SK-N-SH (cell line): ENCODE data around the gene NF2. TPM values are rescaled to one million over a fixed set of nuclear protein-coding genes. Genes with fewer than 3 reads are reported as not detected.
A peak's percentile ranks its signal among the peaks of the same experiment; 100 is the strongest.

Experiments used
- CTCF ChIA-PET: fragments of 300-600, 350-600 bp; formaldehyde crosslinking; extraction: SDS; loops from one replicate; lab custom pipeline; 2021; lab: Yijun Ruan, JAX
- POLR2A ChIA-PET: fragments of 350-600 bp; sonication (Branson Sonifier 250); formaldehyde crosslinking; extraction: SDS; loops from one replicate; lab custom pipeline; 2020; ENCODE audit warnings: antibody characterized with exemption, inconsistent platforms; lab: Yijun Ruan, JAX
- DNase-seq: peaks from one replicate; pipeline ENCODE4 v3.0.0; 2012
- H2AFZ ChIP-seq: fragments of 200-600 bp; sonication (generic); 2 replicates; pipeline ENCODE4 v1.8.1; 2016; ENCODE audit warnings: antibody characterized with exemption, mild to moderate bottlenecking, low read depth
- H3F3A ChIP-seq: fragments of 200-600 bp; sonication (generic); replicated peaks from 2 replicates; pipeline ENCODE3; 2016; ENCODE audit warnings: antibody characterized with exemption, mild to moderate bottlenecking; ENCODE audit not compliant: insufficient read depth
- H3K27ac ChIP-seq, 2 experiments: fragments of 200-500 bp in 1 of 2; fragments of 200-600 bp in 1 of 2; sonication (Bioruptor generic) in 1 of 2; sonication (generic), shearing (Covaris generic) in 1 of 2; 2 replicates each; pipeline versions ENCODE4 v1.5.1 to v1.6.1; 2014 to 2016; ENCODE audit warnings: low read depth in 2 of 2, inconsistent platforms in 1 of 2, low read length in 1 of 2, mild to moderate bottlenecking in 1 of 2, mixed read lengths in 1 of 2
- H3K27me3 ChIP-seq: fragments of 200-600 bp; sonication (generic), shearing (Covaris generic); 2 replicates; pipeline ENCODE4 v1.6.1; 2016; ENCODE audit warnings: mixed run types; ENCODE audit not compliant: insufficient read depth
- H3K36me3 ChIP-seq, 2 experiments: fragments of 200-500 bp in 1 of 2; fragments of 200-600 bp in 1 of 2; sonication (Bioruptor generic) in 1 of 2; sonication (generic) in 1 of 2; replicated peaks in 1 of 2; 2 replicates each; pipeline versions ENCODE3 to v1.5.1; 2014 to 2016; ENCODE audit warnings: low read length in 1 of 2, mild to moderate bottlenecking in 1 of 2; ENCODE audit not compliant: insufficient read depth in 2 of 2, control insufficient read depth in 1 of 2
- H3K4me1 ChIP-seq, 2 experiments: fragments of 200-500 bp in 1 of 2; fragments of 200-600 bp in 1 of 2; sonication (Bioruptor generic) in 1 of 2; sonication (generic), shearing (Covaris generic) in 1 of 2; 2 replicates each; pipeline versions ENCODE4 v1.5.1 to v1.6.1; 2014 to 2016; ENCODE audit warnings: low read depth in 1 of 2, low read length in 1 of 2, mixed run types in 1 of 2; ENCODE audit not compliant: insufficient read depth in 2 of 2, control insufficient read depth in 1 of 2
- H3K4me2 ChIP-seq: fragments of 200-600 bp; sonication (generic), shearing (Covaris generic); 2 replicates; pipeline ENCODE4 v1.6.1; 2017; ENCODE audit warnings: mixed run types
- H3K4me3 ChIP-seq, 2 experiments: fragments of 200-500 bp in 1 of 2; fragments of 200-600 bp in 1 of 2; sonication (Bioruptor generic) in 1 of 2; sonication (generic), shearing (Covaris generic) in 1 of 2; 2 replicates each; pipeline versions ENCODE4 v1.5.1 to v1.8.1; 2014 to 2016; ENCODE audit warnings: low read depth in 2 of 2, inconsistent platforms in 1 of 2, low read length in 1 of 2, mild to moderate bottlenecking in 1 of 2, mixed read lengths in 1 of 2, moderate library complexity in 1 of 2
- H3K79me2 ChIP-seq: fragments of 200-600 bp; sonication (generic); 2 replicates; pipeline ENCODE4 v1.8.1; 2017; ENCODE audit warnings: mild to moderate bottlenecking; ENCODE audit not compliant: insufficient read depth
- H3K9ac ChIP-seq: fragments of 200-600 bp; sonication (generic); 2 replicates; pipeline ENCODE4 v1.6.1; 2017; ENCODE audit warnings: mixed run types
- H3K9me2 ChIP-seq: fragments of 200-600 bp; sonication (generic); 2 replicates; pipeline ENCODE4 v1.6.1; 2017; ENCODE audit warnings: mixed run types
- H3K9me3 ChIP-seq: fragments of 200-600 bp; sonication (generic); 2 replicates; pipeline ENCODE4 v1.6.1; 2017; ENCODE audit warnings: mixed run types, mild to moderate bottlenecking, moderate library complexity
- H4K20me1 ChIP-seq: fragments of 200-600 bp; sonication (generic); 2 replicates; pipeline ENCODE4 v1.6.1; 2017; ENCODE audit warnings: mild to moderate bottlenecking, mixed run types; ENCODE audit not compliant: insufficient read depth
- ELF1 ChIP-seq: IDR thresholded peaks from 2 replicates; pipeline ENCODE4 v1.4.0; 2012
- FOXJ3 ChIP-seq: sonication (generic); formaldehyde crosslinking; IDR thresholded peaks from 2 replicates; pipeline ENCODE4 v1.5.1; 2020; ENCODE audit warnings: mild to moderate bottlenecking, missing genetic modification reagents
- FOXM1 ChIP-seq: IDR thresholded peaks from 2 replicates; pipeline ENCODE4 v1.4.0; 2012; ENCODE audit warnings: low read depth, mild to moderate bottlenecking
- GABPA ChIP-seq: IDR thresholded peaks from 2 replicates; pipeline ENCODE4 v1.4.0; 2012; ENCODE audit warnings: low read depth, mild to moderate bottlenecking
- JUND ChIP-seq: IDR thresholded peaks from 2 replicates; pipeline ENCODE4 v1.4.0; 2012
- MAX ChIP-seq: IDR thresholded peaks from 2 replicates; pipeline ENCODE4 v1.4.0; 2012; ENCODE audit warnings: low read depth
- MEF2A ChIP-seq: IDR thresholded peaks from 2 replicates; pipeline ENCODE4 v1.4.0; 2012; ENCODE audit warnings: low read depth, borderline replicate concordance
- MXI1 ChIP-seq: IDR thresholded peaks from 2 replicates; pipeline ENCODE4 v1.6.1; 2012; ENCODE audit warnings: mild to moderate bottlenecking, low read depth, low read length, improper control_type of control experiment
- NFIC ChIP-seq: IDR thresholded peaks from 2 replicates; pipeline ENCODE4 v1.4.0; 2012; ENCODE audit warnings: borderline replicate concordance
- POLR2AphosphoS5 ChIP-seq: IDR thresholded peaks from 2 replicates; pipeline ENCODE4 v1.6.1; 2012; ENCODE audit warnings: low read depth, low read length
- RCOR1 ChIP-seq: fragments of 150-350 bp; IDR thresholded peaks from 2 replicates; pipeline ENCODE4 v1.6.1; 2017; ENCODE audit warnings: antibody characterized with exemption, low read length
- REST ChIP-seq: IDR thresholded peaks from 2 replicates; pipeline ENCODE4 v1.6.1; 2012; ENCODE audit warnings: mild to moderate bottlenecking, low read depth, low read length, moderate library complexity
- RFX5 ChIP-seq: IDR thresholded peaks from 2 replicates; pipeline ENCODE4 v1.6.1; 2012; ENCODE audit warnings: mild to moderate bottlenecking, improper control_type of control experiment, low read length
- SMC3 ChIP-seq: IDR thresholded peaks from 2 replicates; pipeline ENCODE4 v1.6.1; 2012; ENCODE audit warnings: low read depth, low read length, improper control_type of control experiment
- TAF1 ChIP-seq: IDR thresholded peaks from 2 replicates; pipeline ENCODE4 v1.6.1; 2012; ENCODE audit warnings: low read depth, mild to moderate bottlenecking, low read length, moderate library complexity, borderline replicate concordance
- TCF12 ChIP-seq: IDR thresholded peaks from 2 replicates; pipeline ENCODE4 v1.4.0; 2012
- TEAD4 ChIP-seq: IDR thresholded peaks from 2 replicates; pipeline ENCODE4 v1.4.0; 2012; ENCODE audit warnings: mild to moderate bottlenecking, borderline replicate concordance; ENCODE audit not compliant: insufficient read depth
- YY1 ChIP-seq: IDR thresholded peaks from 2 replicates; pipeline ENCODE4 v1.4.0; 2012; ENCODE audit warnings: low read depth, mild to moderate bottlenecking
- WGBS: methylation state at CpG from one replicate; pipeline ENCODE4 v1.1.6; 2017; ENCODE audit warnings: low lambda C conversion rate; 5-methylcytosine and 5-hydroxymethylcytosine counted together
- polyA plus RNA-seq, 3 experiments: library from polyadenylated mRNA; depleted of rRNA; stranded (reverse); fragments of >200 nt; gene quantifications; 2 replicates each; pipeline ENCODE4 v1.2.3, GENCODE V29; 2012
- TF ChIP-seq, protein P1 (sequence below): IDR thresholded peaks from 2 replicates; pipeline ENCODE4 v1.4.0; 2012; ENCODE audit warnings: low read depth, borderline replicate concordance
- TF ChIP-seq, protein P2 (sequence below): fragments of 150-350 bp; IDR thresholded peaks from 2 replicates; pipeline ENCODE4 v1.6.1; 2017; ENCODE audit warnings: antibody characterized with exemption, low read length, low read depth, borderline replicate concordance
- TF ChIP-seq, protein P3 (sequence below): IDR thresholded peaks from 2 replicates; pipeline ENCODE4 v1.4.0; 2012; ENCODE audit warnings: low read depth, borderline replicate concordance

Gene NF2
- polyA plus RNA-seq, 1 of the 3 experiments (the other 2 are of a cell fraction): 44.1 TPM

DNA sequence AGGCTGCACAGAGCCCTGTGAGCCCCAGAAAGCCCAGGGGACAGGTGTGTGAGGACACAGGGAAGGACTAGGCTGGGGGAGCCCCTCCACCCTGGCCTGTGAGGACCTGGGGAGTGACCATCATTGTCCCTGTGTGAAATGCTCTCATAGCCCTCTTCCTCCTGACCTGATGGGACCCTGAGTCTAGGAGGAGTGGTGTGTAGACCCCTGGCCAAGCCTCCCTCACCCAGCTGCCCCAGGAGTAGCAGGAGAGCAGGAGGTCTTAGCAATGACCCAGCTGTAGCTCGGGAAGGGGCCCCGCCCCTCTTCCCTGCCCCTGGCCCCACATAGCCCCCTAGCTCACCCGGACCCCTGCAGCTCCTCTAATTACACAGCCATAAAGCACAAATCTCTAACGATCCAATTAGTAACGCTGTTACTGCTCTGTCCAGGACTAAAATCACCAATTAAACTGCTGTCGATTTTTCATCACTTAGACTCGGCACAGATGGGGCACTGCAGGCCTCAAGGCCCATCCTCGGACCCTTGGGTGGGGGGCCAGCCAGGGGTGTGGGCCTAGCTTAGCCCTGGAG, 109.8 kb downstream of the NF2 start (continued):
- TF ChIP-seq FOXJ3 (no peak), RCOR1 (no peak), JUND (no peak), RFX5 (no peak)

DNA sequence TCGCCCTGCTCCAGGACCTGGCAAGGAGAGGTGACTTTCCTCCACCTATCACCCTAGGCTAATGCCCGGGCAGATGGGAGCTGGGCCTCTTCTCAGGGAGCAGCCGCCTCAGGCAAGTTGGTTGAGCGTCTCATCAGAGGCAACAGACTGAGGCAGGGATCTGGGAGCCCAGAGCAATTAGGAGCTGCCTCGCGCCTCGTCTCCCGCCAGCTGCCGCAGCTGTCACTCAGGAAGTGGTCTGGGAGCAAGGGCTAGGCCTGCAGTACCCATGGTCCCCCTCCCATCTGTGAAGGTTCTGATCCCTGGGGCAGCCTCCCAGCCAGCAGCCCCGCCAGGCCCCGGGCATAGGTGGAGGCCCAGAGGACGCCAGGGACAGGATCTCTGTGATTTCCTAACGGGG, 111.8 kb downstream of the NF2 start:
- Histone ChIP-seq H4K20me1 (peaks cover 12% of the 10 kb centered on the region; the same call in 1 of the 2 replicates), H3K27me3 (peaks cover 11% of the 10 kb centered on the region; the same call in 1 of the 2 replicates), H3F3A (no peaks in the 10 kb centered on the region), H3K4me3 (no peak overlapping the region), H3K9me3 (no peaks in the 10 kb centered on the region), H3K4me2 (no peak overlapping the region), H3K27ac (peak overlapping the region in 1 of 2 experiments; percentile 28; a peak in 2 of 4 replicates), H3K36me3 (no peaks in the 10 kb centered on the region), H2AFZ (no peak overlapping the region), H3K9me2 (no peaks in the 10 kb centered on the region), H3K9ac (no peak overlapping the region), H3K79me2 (no peaks in the 10 kb centered on the region), H3K4me1 (peaks cover 0 to 70% of the 10 kb centered on the region in 2 experiments; a peak in 1 of 4 replicates)
- WGBS: 69% methylated on average over 9 of the region's 13 CpGs
- POLR2A ChIA-PET: interaction anchor here (1.6 kb wide), 1 partner anchor 21 kb away, joined by 5 read pairs; no protein-coding TSS in a partner anchor
- CTCF ChIA-PET: interaction anchor here (1.3 to 5.2 kb wide), 2 partner anchors 25 to 51 kb away, joined by 4 to 34 read pairs; partner anchors contain the start of genes UQCR10 and ZMAT5
- TF ChIP-seq TCF12 (no peak), NFIC (no peak), YY1 (no peak), MAX (no peak), MEF2A (no peak), GABPA (no peak), JUND (no peak), SMC3 (no peak), TEAD4 (no peak), ELF1 (no peak), TAF1 (no peak), POLR2AphosphoS5 (no peak), MXI1 (no peak), FOXM1 (no peak), RFX5 (no peak), REST (no peak)
- TF ChIP-seq, protein P1, sequence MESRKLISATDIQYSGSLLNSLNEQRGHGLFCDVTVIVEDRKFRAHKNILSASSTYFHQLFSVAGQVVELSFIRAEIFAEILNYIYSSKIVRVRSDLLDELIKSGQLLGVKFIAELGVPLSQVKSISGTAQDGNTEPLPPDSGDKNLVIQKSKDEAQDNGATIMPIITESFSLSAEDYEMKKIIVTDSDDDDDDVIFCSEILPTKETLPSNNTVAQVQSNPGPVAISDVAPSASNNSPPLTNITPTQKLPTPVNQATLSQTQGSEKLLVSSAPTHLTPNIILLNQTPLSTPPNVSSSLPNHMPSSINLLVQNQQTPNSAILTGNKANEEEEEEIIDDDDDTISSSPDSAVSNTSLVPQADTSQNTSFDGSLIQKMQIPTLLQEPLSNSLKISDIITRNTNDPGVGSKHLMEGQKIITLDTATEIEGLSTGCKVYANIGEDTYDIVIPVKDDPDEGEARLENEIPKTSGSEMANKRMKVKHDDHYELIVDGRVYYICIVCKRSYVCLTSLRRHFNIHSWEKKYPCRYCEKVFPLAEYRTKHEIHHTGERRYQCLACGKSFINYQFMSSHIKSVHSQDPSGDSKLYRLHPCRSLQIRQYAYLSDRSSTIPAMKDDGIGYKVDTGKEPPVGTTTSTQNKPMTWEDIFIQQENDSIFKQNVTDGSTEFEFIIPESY: no peak
- TF ChIP-seq, protein P2, sequence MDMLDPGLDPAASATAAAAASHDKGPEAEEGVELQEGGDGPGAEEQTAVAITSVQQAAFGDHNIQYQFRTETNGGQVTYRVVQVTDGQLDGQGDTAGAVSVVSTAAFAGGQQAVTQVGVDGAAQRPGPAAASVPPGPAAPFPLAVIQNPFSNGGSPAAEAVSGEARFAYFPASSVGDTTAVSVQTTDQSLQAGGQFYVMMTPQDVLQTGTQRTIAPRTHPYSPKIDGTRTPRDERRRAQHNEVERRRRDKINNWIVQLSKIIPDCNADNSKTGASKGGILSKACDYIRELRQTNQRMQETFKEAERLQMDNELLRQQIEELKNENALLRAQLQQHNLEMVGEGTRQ: no peak
- TF ChIP-seq, protein P3, sequence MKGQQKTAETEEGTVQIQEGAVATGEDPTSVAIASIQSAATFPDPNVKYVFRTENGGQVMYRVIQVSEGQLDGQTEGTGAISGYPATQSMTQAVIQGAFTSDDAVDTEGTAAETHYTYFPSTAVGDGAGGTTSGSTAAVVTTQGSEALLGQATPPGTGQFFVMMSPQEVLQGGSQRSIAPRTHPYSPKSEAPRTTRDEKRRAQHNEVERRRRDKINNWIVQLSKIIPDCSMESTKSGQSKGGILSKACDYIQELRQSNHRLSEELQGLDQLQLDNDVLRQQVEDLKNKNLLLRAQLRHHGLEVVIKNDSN: no peak
- DNase-seq: peak; percentile 62
